HepG2 (cell line): Measurements from ENCODE around the gene RPL26. TPM values are rescaled to one million over a fixed set of nuclear protein-coding genes. Genes with fewer than 3 reads are reported as not detected.

Experiments
- CHCHD3 ChIP-seq: sonication (generic); formaldehyde crosslinking; IDR thresholded peaks from 2 replicates; pipeline ENCODE4 v1.8.0; 2022; ENCODE audit warnings: mild to moderate bottlenecking, missing genetic modification reagents, moderate library complexity
- IKZF4 ChIP-seq: sonication (generic); formaldehyde crosslinking; IDR thresholded peaks from 2 replicates; pipeline ENCODE4 v1.5.1; 2020; ENCODE audit warnings: borderline replicate concordance, mild to moderate bottlenecking, low read depth, missing genetic modification reagents; ENCODE audit errors: not compliant biosample characterization
- KDM6A ChIP-seq: IDR thresholded peaks from 2 replicates; pipeline ENCODE4 v1.6.1; 2016; ENCODE audit warnings: low read depth
- LCORL ChIP-seq, 2 experiments: fragments of 450-650 bp in 1 of 2; sonication (generic) in 1 of 2; formaldehyde crosslinking in 1 of 2; IDR thresholded peaks; 2 replicates each; pipeline versions ENCODE4 v1.5.0 to v1.6.1; 2017 to 2020; ENCODE audit warnings: antibody characterized with exemption in 1 of 2, missing genetic modification reagents in 1 of 2
- MED8 ChIP-seq: sonication (generic); formaldehyde crosslinking; IDR thresholded peaks from 2 replicates; pipeline ENCODE4 v1.8.1; 2023; ENCODE audit warnings: mild to moderate bottlenecking, missing genetic modification reagents; ENCODE audit not compliant: insufficient replicate concordance
- NCOR1 ChIP-seq: fragments of 200-600 bp; sonication (generic); IDR thresholded peaks from 2 replicates; pipeline ENCODE4 v1.7.0; 2017; ENCODE audit warnings: antibody characterized with exemption, low read length, borderline replicate concordance
- NR2F2 ChIP-seq: IDR thresholded peaks from 2 replicates; pipeline ENCODE4 v1.6.1; 2012; ENCODE audit warnings: low read depth, inconsistent platforms, borderline replicate concordance
- RXRA ChIP-seq: sonication (generic); formaldehyde crosslinking; IDR thresholded peaks from 2 replicates; pipeline ENCODE4 v1.5.1; 2020; ENCODE audit warnings: missing genetic modification reagents
- SALL1 ChIP-seq: sonication (generic); formaldehyde crosslinking; IDR thresholded peaks from 2 replicates; pipeline ENCODE4 v1.8.0; 2022; ENCODE audit warnings: mild to moderate bottlenecking, missing genetic modification reagents
- SNAPC4 ChIP-seq: sonication (generic); formaldehyde crosslinking; IDR thresholded peaks from 2 replicates; pipeline ENCODE4 v1.4.0; 2020; ENCODE audit warnings: mild to moderate bottlenecking, missing genetic modification reagents
- TFE3 ChIP-seq: IDR thresholded peaks from 2 replicates; pipeline ENCODE4 v1.6.1; 2016
- ZBTB39 ChIP-seq: sonication (generic); formaldehyde crosslinking; IDR thresholded peaks from 2 replicates; pipeline ENCODE4 v1.5.0; 2020; ENCODE audit warnings: missing genetic modification reagents
- ZKSCAN1 ChIP-seq: fragments of 150-350 bp; IDR thresholded peaks from 2 replicates; pipeline ENCODE4 v1.6.1; 2014; ENCODE audit warnings: low read length
- ZNF180 ChIP-seq: sonication (generic); formaldehyde crosslinking; IDR thresholded peaks from 2 replicates; pipeline ENCODE4 v1.4.0; 2020; ENCODE audit warnings: low read depth, missing genetic modification reagents, borderline replicate concordance
- ZNF232 ChIP-seq: sonication (generic); formaldehyde crosslinking; IDR thresholded peaks from 2 replicates; pipeline ENCODE4 v1.4.0; 2020; ENCODE audit warnings: missing genetic modification reagents, borderline replicate concordance
- ZNF354B ChIP-seq: sonication (generic); formaldehyde crosslinking; IDR thresholded peaks from 2 replicates; pipeline ENCODE4 v1.8.0; 2022; ENCODE audit warnings: mild to moderate bottlenecking, missing genetic modification reagents
- ZNF580 ChIP-seq: IDR thresholded peaks from 2 replicates; pipeline ENCODE4 v1.6.1; 2016; ENCODE audit warnings: low read depth, borderline replicate concordance
- polyA plus RNA-seq, 8 experiments: library from polyadenylated mRNA; depleted of rRNA in 3 of 8; stranded (reverse) in 7 of 8; unstranded in 1 of 8; fragments of >200 nt; fragmentation: Illumina TruSeq in 4 of 8; extraction: Trizol in 4 of 8; gene quantifications; 2 replicates each; pipeline versions ENCODE4 v1.2.1 to v1.2.3, GENCODE V29; 2011 to 2016; ENCODE audit warnings: low read depth in 4 of 8, missing spikeins in 1 of 8, mixed read lengths in 1 of 8; ENCODE audit not compliant: insufficient read depth in 1 of 8
- total RNA-seq, 5 experiments: library from RNA; depleted of rRNA; stranded (reverse); fragments of >200 nt; fragmentation: Illumina TruSeq; extraction: Trizol; gene quantifications; 2 replicates each; pipeline ENCODE4 v1.2.3, GENCODE V29; 2016; ENCODE audit warnings: low read depth in 1 of 5

The RPL26 gene
- total and polyA plus RNA-seq, 2 of the 13 experiments (the other 11 are each of a cell fraction or from before 2014, with no cell fraction given), result 2,817 to 3,529 TPM

GRCh38 chr17:8376271-8377067 is 6.5 kb downstream of the RPL26 start, which contains the start of gene KRABD2 (continued):
- TF ChIP-seq NCOR1 (peak; percentile 44; the same call in 1 of the 2 replicates), ZBTB39 (CRISPR knock-in tag) (0 out of 2 replicates have a peak, but pooled peaks have one; percentile 70), CHCHD3 (CRISPR knock-in tag) (no peak), ZNF580 (peak; percentile 93), IKZF4 (peak; percentile 80), TFE3 (CRISPR knock-in tag) (peak; percentile 36; the same call in 1 of the 2 replicates), ZNF354B (CRISPR knock-in tag) (no peak), SALL1 (CRISPR knock-in tag) (peak; percentile 81), SNAPC4 (CRISPR knock-in tag) (no peak), RXRA (CRISPR knock-in tag) (peak; percentile 72), MED8 (CRISPR knock-in tag) (no peak), ZNF232 (CRISPR knock-in tag) (peak; percentile 56; the same call in 1 of the 2 replicates), KDM6A (no peak), LCORL (IDR thresholded peaks at IDR 0.05) (no peak), LCORL (CRISPR knock-in tag; IDR thresholded peaks at IDR 0.05) (peak; percentile 37; the same call in 1 of the 2 replicates), NR2F2 (no peak; the same call in 1 of the 2 replicates), ZKSCAN1 (no peak), ZNF180 (CRISPR knock-in tag) (0 out of 2 replicates have a peak, but pooled peaks have one; percentile 42)
